Measurements from ENCODE around the gene SS18.

The SS18 gene

DNA sequence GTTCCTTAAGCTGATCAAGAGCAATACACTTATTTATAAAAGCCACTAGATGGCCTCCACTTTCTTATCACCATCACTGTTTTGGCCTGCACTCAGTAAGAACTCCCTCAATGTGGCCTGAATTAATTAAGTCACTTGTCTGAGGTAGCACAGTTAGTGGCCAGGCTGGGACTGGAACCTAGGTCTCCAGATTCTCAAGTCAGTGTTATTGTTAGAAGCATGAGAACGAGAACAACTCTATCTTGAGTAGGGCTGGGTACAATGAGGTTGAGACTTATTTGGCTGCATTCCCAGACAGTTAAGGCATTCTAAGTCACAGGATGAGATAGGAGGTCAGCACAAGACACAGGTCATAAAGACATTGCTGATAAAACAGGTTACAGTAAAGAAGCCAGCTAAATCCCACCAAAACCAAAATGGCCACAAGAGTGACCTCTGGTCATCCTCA, 115.8 kb downstream of the SS18 start:
- no peak for DNase-seq (ENCODE audit: low read depth)
- TF ChIP-seq, protein P1, sequence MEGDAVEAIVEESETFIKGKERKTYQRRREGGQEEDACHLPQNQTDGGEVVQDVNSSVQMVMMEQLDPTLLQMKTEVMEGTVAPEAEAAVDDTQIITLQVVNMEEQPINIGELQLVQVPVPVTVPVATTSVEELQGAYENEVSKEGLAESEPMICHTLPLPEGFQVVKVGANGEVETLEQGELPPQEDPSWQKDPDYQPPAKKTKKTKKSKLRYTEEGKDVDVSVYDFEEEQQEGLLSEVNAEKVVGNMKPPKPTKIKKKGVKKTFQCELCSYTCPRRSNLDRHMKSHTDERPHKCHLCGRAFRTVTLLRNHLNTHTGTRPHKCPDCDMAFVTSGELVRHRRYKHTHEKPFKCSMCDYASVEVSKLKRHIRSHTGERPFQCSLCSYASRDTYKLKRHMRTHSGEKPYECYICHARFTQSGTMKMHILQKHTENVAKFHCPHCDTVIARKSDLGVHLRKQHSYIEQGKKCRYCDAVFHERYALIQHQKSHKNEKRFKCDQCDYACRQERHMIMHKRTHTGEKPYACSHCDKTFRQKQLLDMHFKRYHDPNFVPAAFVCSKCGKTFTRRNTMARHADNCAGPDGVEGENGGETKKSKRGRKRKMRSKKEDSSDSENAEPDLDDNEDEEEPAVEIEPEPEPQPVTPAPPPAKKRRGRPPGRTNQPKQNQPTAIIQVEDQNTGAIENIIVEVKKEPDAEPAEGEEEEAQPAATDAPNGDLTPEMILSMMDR (IDR thresholded peaks at IDR 0.05; ENCODE audit: low read depth, low read length, missing control alignments), result peak; percentile 16
- no peak overlapping the region for H3K4me3 ChIP-seq (ENCODE audit: low read depth, low read length)
